HG03354 (cell line): Measurements from ENCODE around the gene FAM171A2.

Source experiments
- ATAC-seq: cut with Tn5 transposase; IDR thresholded peaks from one replicate; pipeline ENCODE4 v1.9.1; 2021; ENCODE audit warnings: mild to moderate bottlenecking; ENCODE audit not compliant: unreplicated experiment, poor library complexity, severe bottlenecking

Gene FAM171A2

DNA sequence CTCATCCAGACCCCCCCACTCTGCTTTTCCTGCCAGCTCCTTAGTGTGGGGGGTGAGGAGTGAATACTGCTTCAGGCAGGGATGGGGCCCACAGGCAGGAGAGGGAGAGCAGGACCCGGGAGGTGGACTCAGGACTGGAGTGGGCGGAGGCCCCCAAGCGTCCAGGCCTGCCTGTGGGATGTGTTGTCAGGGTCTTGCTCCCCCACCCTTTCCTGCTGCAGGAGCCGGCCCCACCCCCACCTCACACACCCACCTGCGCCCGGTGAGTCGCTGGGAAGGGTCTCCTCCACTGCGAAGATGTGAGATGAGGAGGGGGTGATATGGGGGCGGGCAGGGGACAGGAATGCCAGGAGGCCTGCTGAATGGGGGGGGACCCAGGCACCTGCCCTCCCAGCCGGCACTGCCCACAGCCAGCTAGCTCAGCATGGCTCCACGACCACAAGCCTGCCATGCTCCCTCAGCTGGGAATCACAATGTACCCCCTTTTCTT, 1.1 kb downstream of the FAM171A2 start:
- ATAC-seq, result no peak

DNA sequence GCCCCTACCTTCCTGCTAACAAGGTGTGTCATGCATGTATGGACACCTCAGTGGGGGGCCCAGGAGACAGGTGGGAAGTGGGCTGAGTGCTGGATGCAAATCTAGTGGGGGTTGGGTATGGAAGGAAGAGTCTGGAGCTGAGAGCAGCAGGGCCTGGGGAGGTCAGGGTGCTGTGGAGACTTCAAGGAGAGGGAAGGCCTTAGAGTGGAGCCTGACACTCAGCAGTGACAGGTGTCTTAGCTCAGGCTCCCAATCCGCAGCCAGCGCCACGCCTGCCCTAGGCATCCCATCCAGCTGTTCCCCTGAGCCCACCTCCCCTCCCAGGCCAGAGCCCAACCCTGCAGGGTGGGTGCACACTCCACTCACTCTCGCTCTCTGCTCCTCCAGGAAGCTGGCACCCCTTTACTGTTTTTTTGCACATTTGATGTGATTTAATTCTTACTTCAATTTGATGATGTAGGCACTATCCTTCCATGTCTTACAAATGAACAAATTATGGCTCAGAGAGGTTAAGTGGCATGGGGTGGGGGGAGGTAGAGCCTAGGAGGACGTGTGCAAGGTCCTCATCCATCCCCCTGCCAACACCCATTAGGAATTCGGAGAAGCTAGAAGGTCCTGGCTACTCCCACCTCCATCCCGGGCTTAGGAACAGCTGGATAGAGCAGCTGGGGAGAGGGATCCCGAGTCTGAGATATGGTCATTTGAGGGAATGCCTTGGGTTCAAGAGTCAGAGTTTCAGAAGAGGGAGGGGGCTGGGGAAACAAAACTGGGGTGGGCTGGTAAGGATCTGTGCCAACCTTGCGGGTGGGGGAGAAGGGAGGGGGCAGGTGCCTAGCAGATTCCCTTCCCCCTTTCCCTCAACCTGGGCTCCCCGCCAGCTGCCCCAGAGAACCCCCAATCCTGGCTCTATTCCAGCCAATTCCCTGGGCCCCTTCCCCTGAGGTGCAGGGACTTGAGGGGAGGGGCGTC, 2.1 kb downstream of the FAM171A2 start:
- no peak for ATAC-seq

DNA sequence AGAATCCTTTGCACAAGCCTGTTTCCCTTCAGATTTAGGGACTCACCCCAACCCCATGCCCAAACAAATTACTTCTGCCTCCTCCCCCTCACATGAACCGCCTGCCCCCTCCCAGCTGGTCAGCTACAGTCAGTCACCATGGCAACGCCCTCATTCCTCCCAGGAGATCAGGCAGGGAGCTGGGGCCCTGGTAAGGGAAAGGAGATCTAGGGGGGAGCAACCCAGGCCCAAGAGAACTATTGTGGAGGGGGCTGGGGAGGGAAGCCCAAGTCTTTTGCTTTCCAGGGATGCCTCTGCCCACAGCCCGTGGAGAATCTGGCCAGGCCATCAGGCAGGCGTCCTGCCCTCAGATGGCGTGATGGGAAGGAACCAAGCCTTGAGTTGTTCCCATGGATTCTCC, 2.8 kb downstream of the FAM171A2 start:
- no peak for ATAC-seq

DNA sequence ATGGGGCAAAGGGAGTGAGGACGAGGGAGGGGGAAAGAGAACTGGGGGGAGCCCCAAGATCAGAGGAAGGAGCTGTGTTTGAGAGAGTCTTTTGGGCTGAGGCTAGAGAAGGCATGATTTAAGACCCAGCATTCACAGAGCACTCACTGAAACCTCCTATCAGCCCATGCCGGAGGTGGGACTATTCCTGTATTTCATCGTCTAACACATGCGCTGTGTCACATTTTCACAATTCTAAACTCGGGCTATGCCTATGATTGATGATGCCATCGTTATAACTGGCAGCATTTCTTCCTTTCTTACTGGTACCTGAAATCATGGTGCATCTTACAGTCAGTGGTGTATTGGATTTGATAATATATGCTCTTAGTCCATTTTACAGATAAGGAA, 3.5 kb downstream of the FAM171A2 start:
- ATAC-seq, result no peak

DNA sequence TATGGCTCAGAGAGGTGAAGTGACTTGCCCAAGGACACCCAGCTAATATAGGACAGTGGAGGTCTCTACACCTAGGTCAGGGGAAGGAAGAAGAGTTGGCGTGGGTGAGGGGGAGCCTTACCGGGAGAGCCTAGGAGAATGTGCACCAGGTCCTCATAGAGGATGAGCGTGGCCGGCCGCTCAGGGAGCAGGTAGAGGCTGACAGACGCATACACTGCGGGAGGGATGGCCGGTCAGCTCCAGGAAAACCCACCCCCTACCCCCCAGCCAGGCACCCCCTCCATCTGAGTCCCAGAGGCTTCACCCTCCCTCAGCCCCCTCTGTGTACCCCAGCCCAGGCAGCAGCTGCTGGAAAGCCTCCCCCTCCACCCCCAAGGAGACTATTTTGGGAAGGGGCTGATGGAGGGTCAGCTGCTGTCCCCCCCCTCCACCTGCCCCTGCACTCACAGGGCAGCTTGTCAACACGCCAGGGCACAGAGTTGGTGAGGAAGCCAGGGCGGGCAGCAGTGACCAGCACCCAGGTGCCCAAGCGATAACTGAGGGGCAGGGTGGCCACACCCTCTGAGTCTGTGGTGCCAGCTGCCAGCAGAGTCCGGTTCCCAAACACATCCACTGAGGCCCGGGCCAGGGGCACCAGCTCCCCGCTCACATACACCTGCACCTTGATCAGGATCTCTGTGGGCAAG, 4.1 kb downstream of the FAM171A2 start:
- ATAC-seq, result no peak

DNA sequence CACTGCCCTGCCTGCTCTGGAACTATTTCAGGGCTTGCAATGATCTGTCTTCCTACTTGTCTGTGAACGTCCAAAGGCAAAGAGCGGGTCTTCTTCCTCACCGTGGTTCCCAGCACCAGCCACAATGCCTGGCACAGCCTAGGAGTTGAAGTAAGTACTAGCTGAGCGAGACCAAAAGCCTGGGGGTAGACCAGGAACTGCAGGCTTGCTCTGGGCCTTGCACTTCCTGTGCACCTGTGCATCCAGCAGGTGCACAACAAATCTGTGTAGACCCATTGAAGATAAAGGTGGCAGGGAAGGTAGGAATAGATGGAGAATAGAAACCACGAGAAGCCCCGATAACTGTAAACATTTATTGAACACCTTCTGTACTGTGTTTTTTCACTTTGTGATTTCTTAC, 4.6 kb downstream of the FAM171A2 start:
- no peak for ATAC-seq

DNA sequence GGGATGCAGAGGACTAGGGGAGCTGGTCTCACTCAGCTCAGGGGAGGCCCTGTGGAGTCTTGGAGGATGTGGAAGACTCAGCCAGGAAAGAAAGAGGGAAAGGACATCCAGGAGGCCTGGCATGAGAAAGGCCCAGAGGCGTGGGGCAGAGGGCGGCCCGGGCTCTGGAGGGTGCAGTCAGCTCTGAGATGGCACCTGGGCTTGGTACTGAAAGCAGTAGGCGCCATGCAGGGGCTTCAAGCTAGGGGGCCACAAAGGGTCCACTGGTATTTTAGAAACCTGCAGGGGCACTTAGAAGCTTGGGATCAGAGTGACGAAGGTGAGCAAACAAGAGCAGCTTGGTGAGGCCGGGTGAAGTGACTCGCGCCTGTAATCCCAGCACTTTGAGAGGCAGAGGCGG, 5.6 kb downstream of the FAM171A2 start:
- ATAC-seq, result no peak

DNA sequence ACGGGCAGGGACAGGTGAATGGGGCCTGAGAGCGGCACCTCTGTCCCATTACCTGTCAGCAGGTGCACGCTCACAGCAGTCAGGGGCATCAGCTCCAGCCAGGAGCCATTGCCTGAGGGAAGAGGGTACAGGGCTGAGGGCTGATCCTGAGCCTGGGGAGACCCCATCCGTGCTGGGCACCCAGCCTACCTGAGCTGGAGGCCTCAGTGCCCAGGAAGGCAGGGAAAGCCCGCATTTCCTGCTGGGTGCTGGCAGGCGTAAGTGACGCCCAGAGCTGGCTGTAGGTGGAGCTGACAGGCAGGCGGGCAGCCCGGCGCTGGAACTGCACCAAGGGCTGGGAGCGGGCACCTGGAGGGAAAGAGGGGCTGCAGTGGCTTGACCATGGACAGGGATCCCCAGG, 7.4 kb downstream of the FAM171A2 start:
- no peak for ATAC-seq

DNA sequence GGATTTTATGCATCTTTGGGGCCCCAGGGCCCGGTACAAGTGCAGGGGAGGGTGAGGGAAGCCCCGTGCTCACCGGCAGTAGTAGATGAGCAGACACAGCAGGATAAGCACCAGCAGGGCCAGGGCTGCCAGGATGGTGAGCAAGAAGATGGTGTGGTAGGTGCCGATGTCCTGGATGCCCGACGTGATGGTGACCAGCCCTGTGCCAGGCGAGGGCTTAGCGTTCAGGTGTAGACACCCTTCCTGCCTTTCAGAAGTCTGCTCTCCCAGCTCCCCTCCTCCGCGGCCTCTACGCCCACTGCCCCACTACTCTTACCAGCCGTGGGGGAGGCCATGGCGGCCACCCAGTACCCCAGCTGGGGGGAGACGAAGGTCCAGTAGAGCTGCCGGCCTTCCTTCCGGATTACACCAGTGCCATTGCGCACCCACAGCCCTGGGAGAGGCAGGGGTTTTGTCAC, 8.0 kb downstream of the FAM171A2 start:
- ATAC-seq, result no peak

DNA sequence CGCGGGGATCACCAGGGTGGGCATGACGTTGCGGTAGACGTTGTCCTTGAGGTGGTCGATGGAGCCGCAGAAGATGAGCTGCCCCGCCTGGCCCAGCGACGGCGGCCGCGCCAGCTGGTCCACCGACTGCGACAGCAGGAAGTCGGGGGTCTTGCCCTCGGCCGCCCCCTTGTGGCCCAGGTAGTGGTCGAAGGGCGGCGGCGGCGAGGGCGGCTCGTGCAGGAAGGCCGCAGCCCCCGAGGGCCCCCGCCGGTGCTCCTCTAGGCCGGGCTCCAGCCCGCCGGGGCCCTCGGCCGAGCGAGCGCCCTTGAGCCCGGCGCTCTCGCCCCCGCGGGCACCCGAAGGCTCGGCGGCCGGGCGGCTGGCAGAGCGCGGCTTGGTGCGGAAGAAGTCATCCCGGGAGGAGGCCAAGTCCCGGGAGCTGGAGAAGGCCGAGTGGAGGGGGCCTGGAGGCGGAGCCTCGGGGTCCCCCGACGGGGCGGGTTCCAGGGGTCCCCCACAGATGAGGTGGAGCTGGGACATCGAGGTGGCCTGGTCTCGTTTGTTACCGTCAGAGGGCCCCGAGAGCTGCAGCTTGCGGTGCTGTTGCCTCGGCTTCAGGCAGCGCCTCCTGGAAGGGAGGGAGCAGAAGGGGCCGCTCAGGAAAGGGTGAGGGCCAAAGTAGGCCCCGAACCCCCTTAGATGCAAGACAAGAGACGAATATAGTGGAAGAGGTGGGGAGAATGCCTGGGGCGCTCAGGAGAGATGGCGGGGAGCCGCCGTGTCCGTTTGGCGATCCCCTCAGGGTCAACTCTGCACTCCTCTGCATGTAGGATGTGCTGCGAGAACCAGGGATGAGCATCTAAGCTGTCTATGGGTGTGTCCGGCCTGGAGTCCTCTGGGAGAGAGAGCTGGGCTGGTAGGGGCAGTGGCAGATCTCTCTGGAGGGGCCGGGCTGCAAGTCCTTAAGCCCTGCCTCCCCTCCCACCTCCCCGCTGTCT, 8.8 kb downstream of the FAM171A2 start:
- ATAC-seq, result no peak

DNA sequence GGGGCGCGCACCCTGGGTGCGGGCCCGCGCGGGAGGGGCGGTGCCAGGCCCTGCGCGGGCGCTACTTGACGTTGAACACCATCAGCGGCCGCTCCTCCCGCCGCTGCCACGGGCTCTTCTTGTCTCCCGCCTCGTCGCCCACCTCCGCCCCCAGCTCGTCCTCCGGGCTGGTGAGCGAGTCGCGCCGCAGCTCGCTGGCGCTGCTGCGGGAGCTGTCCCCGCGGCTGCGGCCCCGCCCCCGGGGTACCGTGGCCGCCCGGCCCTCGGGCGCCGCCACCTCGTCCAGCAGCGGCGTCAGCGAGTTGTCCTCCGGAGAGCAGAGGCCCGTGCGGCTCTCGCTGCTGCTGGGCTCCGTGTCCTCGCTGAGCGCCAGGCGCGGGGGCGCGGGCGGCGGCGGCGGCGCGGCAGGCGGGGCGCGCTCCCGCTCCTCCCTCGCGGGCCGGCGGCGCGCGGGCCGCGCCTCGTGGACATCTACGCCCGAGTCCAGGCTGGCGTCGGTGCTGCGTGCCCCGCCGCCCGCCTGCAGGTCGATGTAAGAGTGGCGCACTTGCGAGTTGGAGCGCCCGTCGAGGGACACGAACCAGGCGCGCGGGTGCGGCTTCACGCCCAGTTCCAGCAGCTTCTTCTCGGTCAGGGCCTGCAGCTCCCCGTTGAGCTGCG, 9.9 kb downstream of the FAM171A2 start:
- ATAC-seq, result no peak

DNA sequence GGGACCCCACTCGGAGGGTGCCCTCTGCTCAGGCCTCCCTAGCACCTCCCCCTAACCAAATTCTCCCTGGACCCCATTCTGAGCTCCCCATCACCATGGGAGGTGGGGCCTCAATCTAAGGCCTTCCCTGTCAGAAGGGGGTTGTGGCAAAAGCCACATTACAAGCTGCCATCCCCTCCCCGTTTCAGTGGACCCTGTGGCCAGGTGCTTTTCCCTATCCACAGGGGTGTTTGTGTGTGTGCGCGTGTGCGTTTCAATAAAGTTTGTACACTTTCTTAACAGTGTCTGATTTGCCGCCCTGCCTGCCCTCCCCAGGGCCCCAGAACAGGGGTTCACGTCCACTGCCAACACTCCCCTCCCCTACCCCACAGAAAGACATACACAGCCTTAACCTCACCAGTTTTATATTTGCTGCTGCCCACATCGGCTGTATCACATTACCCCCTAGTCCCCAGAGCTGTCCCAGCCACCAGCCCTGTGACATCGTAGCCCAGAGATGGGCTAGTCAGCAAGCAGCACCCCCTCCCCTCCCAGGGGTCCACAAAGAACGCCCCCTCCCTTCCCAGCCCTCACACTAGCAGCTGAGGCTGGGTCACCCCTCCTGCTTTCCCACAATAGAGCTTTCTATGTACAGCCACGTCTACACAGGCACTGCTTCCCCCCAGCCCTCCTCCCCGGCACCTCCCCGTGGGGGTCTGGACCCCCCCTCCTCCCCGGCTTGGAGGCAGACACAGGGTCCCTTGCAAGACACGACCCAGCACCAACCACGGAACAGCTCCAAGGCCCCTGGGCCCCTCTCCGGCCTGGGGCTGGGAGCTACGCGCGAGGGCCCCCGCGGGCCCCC, 10.6 kb downstream of the FAM171A2 start:
- ATAC-seq, result no peak

DNA sequence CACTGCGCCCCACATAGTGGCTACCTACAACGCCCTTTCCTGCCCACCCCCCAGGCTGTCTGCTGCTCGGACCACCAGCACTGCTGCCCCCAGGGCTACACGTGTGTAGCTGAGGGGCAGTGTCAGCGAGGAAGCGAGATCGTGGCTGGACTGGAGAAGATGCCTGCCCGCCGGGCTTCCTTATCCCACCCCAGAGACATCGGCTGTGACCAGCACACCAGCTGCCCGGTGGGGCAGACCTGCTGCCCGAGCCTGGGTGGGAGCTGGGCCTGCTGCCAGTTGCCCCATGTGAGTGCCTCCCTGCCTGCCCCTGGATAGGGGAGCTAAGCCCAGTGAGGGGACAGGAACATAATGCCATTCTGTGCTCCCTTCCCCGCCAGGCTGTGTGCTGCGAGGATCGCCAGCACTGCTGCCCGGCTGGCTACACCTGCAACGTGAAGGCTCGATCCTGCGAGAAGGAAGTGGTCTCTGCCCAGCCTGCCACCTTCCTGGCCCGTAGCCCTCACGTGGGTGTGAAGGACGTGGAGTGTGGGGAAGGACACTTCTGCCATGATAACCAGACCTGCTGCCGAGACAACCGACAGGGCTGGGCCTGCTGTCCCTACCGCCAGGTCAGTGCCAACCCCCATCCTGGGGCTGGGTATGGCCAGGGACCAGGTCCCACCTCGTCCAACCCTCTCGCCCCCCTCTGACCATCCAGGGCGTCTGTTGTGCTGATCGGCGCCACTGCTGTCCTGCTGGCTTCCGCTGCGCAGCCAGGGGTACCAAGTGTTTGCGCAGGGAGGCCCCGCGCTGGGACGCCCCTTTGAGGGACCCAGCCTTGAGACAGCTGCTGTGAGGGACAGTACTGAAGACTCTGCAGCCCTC, 11.5 kb downstream of the FAM171A2 start:
- ATAC-seq, result no peak

DNA sequence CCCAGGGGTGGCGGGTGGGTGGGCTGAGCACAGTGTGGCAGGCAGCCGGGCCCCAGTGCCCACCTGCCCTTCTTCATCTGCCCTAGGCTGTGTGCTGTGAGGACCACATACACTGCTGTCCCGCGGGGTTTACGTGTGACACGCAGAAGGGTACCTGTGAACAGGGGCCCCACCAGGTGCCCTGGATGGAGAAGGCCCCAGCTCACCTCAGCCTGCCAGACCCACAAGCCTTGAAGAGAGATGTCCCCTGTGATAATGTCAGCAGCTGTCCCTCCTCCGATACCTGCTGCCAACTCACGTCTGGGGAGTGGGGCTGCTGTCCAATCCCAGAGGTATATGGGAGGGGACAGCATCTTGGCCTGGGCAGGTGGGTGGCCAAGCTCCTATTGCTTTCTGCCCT, 12.2 kb downstream of the FAM171A2 start:
- no peak for ATAC-seq

DNA sequence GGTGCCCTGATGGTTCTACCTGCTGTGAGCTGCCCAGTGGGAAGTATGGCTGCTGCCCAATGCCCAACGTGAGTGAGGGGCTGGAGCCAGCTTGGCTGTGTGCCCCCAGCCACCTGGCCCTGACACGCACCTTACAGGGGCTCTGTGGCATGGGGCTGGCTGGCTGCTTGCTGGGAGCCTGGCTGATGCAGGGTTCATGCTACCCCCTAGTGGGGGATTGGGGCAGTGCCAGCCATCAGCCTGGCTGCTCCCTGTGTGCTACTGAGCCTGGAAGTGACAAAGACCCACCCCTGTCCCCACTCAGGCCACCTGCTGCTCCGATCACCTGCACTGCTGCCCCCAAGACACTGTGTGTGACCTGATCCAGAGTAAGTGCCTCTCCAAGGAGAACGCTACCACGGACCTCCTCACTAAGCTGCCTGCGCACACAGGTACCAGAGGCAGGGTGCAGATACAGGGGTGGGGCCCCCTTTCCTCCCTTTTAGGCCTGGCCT, 12.9 kb downstream of the FAM171A2 start:
- ATAC-seq, result no peak

DNA sequence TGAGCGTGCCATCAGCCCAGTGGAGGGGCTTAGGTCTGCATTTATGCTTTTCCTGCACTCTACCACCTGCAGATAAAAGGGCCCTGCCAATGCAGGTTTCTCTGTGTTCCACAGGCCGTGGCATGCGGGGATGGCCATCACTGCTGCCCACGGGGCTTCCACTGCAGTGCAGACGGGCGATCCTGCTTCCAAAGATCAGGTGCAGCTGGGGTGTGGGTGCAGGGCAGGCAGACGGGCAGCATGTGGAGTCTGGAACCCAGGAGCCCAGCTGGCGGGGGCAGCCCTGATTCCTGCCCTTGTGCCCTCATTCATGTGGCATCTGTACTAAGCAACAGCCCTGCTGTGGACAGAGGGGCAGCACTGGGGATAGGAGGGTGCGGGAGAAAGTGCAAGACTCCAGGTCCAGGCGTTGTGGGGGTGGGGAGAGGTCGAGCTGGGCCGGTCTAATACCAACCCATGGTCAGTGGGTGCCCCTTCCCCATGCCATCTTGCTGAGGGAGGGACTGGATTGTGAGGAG, 14.0 kb downstream of the FAM171A2 start:
- ATAC-seq, result no peak

DNA sequence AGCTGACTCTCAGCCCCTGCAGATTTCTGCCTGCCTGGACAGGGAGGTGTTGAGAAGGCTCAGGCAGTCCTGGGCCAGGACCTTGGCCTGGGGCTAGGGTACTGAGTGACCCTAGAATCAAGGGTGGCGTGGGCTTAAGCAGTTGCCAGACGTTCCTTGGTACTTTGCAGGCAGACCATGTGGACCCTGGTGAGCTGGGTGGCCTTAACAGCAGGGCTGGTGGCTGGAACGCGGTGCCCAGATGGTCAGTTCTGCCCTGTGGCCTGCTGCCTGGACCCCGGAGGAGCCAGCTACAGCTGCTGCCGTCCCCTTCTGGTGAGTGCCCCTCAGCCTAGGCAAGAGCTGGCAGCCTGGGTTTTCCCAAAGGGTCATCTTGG, 14.7 kb downstream of the FAM171A2 start:
- no peak for ATAC-seq
